GM08714 (cell line): ENCODE results near the gene CHST15.

ENCODE experiments used
- H3K4me3 ChIP-seq: fragments of 200-500 bp; sonication (Bioruptor generic); 2 replicates; pipeline ENCODE4 v1.5.1; 2014; ENCODE audit warnings: mild to moderate bottlenecking, low read length, inconsistent platforms
- ZNF274 ChIP-seq: IDR thresholded peaks from 2 replicates; pipeline ENCODE4 v1.6.1; 2012; ENCODE audit warnings: mild to moderate bottlenecking, low read depth, low read length

The CHST15 gene

DNA sequence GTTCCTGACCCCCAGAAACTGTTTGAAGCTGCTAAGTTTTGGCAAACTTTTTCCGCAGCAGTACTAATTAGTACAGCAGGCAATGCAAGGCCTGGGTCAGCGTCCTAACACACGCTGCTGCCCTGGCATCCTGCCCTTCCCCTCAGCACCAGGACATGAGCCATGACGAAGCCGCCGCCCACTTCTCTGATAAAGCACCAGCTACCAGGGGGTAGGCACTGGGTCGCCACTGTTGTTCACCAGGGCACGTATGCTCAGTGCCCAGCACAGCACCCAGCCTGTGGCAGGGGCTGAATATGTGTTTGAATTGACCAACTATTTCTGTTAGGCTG is 59.5 kb downstream of the CHST15 start:
- TF ChIP-seq ZNF274: no peak
- H3K4me3 ChIP-seq: no peak overlapping the region

DNA sequence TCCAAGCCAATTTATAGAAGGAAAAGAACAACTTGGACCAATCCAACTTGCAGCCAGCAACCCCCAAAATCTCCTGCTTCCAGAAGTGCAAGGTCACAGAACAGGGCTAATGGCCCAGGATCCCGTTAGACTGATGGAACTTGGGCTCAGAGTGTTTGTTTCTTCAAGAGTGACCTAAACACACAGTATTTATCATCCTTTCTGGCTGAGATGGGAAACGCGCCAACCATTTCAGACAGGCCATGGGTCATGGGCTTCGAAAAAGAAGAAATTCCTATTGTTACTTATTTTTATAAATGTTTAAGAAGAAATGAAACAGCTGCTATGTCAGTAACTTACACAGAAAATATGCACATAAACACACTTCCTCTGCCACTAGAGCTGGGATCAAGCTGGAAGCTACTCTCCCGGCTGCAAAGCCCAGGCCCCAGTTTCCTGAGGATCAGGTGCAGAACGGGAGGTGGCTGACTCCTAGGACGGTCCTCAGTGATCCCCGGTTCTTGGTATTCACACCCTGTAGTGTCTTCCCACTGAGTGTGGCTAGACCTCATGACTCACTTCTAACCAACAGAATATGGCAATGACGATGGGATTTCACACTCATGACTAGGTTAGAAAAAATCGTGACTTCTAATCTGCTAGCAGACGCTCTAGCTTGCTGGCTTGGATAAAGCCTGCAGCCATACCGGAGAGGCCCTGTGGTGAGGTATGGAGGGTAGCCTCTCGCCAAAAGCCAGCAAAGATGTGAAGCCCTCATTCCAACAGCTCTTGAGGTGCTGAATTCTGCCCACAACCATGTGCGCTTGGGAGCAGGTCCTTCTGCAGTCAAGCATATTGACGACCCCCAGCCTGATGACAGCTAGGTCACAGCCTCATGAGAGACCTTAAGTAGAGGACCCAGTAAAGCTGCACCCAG is 60.2 kb downstream of the CHST15 start:
- TF ChIP-seq ZNF274: no peak
- H3K4me3 ChIP-seq: no peak overlapping the region

DNA sequence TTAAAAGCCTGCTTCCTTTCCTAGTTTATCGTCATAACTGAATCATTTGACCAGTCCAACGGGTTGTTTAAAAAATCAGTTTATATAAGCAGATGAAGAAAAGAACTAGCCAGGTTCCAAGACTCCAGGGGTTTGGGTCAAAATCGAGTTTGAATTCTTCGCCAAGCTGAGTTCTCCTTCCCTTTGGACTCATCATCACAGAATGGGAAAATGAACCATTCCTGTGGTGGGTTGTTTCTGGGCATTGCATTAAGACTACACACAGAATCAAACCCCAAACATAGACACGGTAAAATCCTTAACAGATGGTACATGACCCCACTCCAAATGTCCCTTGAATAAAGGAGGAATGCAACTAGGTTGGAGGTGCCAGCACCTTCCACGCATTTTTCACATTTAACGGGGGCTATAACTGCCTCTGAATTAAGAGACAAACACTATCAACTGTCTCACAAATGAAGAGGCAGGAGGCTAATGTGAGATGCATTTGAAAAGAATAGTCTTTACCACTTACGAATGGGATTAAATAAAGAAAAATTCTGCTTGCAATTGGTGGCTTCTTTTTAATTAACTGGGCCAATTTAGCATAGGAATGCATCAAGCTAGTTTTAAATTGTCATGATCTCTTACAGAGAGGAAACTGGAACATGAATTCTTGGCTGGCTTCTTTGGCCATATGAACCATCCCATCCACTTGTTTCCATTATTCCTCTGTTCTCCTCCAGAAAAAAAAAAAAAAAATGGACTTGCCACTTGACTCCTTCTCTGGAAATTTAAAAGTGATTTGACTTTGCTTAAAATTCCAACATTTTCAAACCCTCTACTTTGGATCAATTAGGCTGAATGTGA is 61.1 kb downstream of the CHST15 start:
- H3K4me3 ChIP-seq: no peak overlapping the region
- TF ChIP-seq ZNF274: no peak

DNA sequence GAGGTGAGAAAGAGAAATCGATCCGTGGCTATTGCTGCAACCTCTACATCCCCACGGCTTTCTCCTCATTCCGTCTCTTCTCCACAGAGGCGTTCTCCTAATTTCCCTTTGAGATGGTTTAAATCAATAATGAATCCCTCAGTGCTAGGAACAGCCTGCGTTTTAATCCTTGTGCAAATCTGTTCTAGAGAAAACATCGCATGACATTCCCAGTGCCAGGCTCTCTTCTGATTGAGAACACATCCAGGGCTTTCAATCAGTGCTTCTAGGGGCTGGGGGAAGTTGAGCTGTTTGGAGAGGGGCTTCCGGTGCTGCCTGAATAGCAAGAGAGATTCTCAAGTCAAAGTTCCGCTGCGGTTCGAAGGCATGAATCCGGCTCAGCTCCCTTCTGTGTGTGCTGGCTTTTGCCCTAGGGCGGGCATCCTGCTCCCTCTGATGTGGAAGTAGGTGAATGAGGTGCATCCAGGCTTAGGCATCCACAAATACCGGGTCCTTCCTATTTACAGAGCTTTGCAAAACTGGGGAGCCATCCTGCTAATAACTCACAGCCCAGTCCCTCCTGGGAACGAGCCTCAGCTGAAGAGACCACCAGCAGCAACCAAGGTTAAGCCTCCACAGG is 62.8 kb downstream of the CHST15 start:
- no peak for TF ChIP-seq ZNF274
- H3K4me3 ChIP-seq: no peak overlapping the region

DNA sequence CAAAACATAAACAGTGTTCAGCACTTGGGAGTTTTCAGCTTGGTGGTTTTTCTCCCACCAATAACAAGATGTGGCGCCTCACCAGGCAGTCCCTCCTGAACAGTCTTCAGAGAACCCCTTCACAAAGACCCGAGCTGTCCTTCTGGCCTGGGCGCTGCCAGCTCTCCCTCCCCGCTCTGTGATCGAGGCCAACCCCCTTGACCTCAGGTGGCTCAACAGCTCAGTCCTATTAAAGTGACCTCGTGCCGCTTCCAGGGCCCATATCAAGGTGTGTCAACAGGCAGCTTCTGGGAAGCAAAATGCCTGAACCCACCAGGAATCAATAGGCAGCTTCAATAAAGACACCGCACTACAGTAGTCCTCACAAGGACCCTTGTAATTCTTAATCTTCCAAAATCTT is 63.3 kb downstream of the CHST15 start:
- TF ChIP-seq ZNF274: no peak
- H3K4me3 ChIP-seq: no peak overlapping the region

DNA sequence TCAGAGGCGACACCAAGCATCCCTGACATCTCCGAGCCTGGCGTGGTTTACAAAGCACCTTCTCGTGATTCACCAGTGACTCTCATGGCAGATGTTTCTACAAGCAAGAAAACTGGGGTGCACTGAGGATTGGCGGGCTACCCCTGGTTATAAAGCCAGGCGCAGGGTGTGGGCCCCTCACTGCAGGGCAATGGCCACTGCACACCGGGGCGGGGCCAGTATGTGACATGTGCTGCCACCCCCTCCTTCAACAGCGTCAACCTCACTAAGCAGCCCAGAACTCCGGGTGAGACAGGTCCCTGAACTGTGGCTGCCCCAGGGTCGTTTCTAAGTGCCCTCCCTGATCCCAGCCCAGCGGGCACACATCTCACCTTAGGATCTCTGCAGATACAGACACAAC is 63.8 kb downstream of the CHST15 start:
- no peak overlapping the region for H3K4me3 ChIP-seq
- no peak for TF ChIP-seq ZNF274

DNA sequence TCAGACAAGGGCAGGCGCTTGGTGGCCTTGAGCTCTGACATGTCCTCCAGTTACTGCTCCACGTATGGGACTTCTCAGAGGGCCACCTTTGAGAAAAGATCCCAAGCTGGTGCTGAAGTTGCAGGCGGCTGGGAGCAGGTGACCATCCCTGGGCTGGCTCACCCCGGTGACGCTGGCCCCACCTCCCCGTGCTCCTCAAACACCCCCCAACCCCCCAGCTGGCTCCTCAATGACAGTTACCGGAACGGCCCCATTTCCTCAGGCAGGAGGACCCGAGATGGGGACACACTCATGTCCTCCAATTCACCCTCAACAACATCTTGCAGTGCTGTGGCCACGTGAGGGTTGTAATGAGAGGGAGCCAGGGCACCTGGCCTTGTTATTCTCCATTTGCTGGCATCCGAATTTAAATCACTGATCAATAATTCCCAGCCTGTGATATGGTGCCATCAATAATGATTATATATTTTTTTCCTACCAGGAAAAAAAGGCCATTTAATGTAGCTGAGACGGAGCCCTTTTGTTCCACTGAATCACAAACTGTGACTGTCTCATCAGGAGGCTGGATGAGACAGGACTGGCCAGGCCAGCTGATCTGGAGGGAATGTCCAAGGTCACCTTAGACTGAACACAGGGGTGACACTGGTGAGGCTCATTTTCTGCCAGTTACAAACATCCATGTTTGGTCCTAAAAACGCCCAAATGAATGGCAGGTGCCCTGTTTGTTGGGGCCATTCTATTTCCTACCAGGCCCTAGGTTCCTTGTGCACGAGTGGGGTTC is 64.5 kb downstream of the CHST15 start:
- H3K4me3 ChIP-seq: no peak overlapping the region
- TF ChIP-seq ZNF274: no peak

DNA sequence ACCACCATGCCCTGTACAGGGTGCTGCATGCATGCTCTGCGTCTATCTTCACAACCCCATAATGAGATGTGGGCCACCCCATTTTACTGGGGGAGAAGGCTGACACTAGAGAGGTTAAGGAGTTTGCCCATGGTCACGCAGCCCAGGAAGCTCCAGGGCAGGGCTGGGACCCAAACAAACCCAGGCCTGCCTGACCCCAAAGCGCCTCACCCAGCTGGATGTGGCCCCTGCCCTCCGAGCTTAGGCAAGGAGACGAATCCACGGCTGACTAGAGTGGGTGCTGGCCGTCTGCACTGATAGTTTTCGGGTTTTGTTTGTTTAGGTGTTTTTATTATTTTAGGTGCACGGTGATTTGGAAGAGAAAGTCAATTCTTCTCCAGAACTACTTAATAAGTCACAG is 65.7 kb downstream of the CHST15 start:
- TF ChIP-seq ZNF274: no peak
- H3K4me3 ChIP-seq: no peak overlapping the region

DNA sequence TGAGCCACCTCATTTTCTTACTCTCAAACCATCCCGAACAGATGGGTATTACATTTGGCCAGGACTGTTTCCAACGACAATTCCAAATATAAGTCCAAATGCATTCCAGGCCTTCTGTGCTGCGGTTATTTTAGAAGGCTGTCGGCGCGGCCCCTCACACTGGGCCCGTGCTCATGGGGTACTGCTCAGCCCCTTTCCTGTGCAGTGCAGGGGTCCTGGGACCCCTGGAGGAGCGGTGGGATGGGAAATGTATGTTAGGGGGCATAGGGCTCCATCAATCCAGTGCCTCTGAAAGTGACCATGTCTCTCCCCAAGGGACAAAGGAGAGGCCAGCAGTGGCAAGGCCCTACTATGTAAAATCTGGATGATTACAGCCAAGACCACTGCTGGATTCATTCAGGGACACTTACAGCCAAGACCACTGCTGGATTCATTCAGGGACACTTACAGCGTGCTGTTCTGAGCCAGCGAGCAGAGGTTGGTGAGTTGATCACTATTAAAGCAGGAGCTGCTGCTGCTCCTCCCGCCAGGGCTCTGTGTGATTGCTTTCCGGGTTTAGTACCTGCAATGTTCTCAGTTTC is 66.3 kb downstream of the CHST15 start:
- no peak overlapping the region for H3K4me3 ChIP-seq
- TF ChIP-seq ZNF274: no peak

DNA sequence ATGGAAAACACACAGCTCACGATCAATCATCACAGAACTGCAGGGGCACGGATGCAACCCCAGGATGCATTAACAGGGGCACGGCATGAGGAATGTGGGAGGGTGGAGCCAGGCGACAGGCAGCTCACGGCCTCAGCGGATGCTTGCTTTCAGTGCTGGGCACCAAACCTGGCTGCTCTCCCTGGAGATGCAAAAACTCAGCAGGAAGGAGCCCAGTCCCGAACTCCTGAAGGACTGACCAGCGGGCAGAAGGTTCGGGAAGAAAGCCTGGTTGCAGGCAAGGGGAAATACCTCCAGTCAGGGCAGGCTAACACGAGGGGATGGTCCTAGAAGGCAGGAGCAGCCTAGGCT is 66.8 kb downstream of the CHST15 start:
- H3K4me3 ChIP-seq: no peak overlapping the region
- no peak for TF ChIP-seq ZNF274

DNA sequence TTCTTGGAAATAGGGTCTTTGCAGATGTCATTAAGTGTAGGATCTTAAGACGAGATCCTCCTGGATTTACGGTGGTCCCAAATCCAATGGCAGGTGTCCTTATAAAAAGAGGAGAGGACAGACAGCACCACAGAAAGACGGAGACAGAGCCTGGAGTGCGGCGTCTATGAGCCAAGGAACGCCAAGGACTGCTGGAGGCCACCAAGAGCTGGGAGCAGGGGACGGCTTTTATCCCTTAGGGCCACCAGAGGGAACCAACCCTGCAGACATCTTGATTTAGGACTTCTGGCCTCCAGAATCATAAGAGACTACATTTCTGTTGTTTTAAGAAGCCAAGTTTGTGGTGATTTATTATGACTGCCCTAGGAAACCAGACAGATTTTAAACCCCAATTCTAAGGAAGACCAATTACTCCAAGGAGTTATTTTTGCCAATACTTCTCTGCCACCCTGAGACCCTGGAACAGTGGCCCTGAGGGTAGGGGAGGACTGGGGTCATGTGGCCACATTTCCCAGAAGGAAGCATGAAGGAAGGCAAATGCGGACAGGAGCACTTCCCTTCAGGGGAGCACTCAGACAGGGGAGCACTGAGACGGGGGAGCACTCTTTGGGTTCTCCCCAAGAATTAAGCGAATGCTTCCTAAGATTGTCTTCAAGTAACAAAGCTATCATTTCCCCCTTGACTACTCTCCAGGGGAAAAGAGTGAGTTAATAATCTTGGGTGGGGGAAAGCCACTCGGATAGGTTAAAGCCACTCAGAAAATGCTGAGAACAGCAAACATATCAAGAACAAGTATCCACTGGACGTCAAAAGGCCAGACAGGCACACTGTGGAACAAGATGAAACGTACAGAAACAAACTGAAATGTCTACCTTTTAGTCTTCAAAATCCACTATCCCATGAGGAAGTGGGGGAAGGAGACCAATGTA is 67.5 kb downstream of the CHST15 start:
- no peak overlapping the region for H3K4me3 ChIP-seq
- TF ChIP-seq ZNF274: no peak

DNA sequence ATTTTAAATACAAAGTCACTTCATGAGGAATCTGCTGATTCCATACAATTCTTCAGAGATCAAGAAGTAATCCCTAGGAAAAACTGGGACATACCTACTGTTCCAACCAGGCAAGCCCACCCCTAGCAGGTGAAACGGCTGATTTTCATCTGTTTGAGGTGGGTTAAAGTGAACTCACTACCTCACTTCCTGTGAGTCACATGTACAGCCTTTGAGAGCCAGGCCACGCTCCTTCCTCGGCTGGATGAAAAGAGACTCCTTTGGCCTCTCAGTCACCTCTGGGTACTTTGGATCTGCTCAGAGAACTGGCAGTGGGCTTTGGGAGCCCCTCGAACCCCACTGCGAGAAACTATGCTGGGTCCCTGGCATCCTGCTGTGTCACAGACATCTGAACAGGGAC is 68.2 kb downstream of the CHST15 start:
- TF ChIP-seq ZNF274: no peak
- no peak overlapping the region for H3K4me3 ChIP-seq

DNA sequence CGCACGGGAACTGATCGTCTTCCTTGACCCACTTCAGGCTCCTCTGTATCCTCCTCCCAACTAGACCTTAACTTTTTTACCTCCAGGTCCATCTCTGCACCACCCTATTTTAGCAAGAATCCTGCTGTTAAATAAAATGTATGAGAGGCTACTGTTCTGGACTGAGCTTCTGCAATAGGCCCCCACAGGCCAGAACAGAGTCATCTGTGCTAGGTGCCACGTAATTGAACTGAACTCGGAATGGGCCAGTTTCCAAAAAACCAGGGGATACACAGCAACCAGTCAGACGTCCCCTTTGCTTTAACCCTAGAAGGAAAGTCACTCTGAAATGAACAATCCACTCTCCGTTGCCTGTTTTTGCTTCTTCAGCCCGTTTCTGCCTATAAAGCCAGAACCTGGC is 71.3 kb downstream of the CHST15 start:
- TF ChIP-seq ZNF274: no peak
- no peak overlapping the region for H3K4me3 ChIP-seq
